Naive thymus-derived CD4-positive, alpha-beta T cell (primary cell): ENCODE measurements around the gene CFAP73. TPM values are rescaled to one million over a fixed set of nuclear protein-coding genes. Genes with fewer than 3 reads are reported as not detected.

Experiments used
- ATAC-seq: fragments of 150-1000 bp; cut with Tn5 transposase; 2 replicates; pipeline ENCODE4 v1.10.0; 2021; ENCODE audit warnings: mild to moderate bottlenecking, moderate library complexity
- CTCF ChIA-PET: fragments of 350-600 bp; sonication (Branson Sonifier 250); formaldehyde crosslinking; loops from one replicate; lab custom pipeline; 2021; ENCODE audit warnings: antibody characterized with exemption; lab: Charles Lee
- POLR2A ChIA-PET: fragments of 350-600 bp; sonication (Branson Sonifier 250); formaldehyde crosslinking; loops from one replicate; lab custom pipeline; 2021; ENCODE audit warnings: antibody characterized with exemption, inconsistent platforms; lab: Charles Lee
- DNase-seq, 9 donors: peaks; one replicate each; pipeline versions ENCODE4 v3.0.0 to v3.0.0-alpha.2; 2020 to 2022; ENCODE audit warnings: mixed read lengths in 1 of 9
- H3K27ac ChIP-seq: one replicate; pipeline ENCODE4 v1.7.0; 2013; ENCODE audit warnings: mild to moderate bottlenecking, low read depth, low read length, moderate library complexity
- H3K27me3 ChIP-seq, 2 donors: one replicate each; pipeline ENCODE4 v1.7.0; 2013; ENCODE audit warnings: low read length in 2 of 2, mild to moderate bottlenecking in 2 of 2, moderate library complexity in 2 of 2; ENCODE audit not compliant: control insufficient read depth in 2 of 2, insufficient read depth in 2 of 2
- H3K36me3 ChIP-seq, 3 experiments: 1 replicate in 2 of 3; 2 replicates in 1 of 3; pipeline ENCODE4 v1.7.0; 2013; ENCODE audit warnings: low read length in 3 of 3, mild to moderate bottlenecking in 3 of 3, moderate library complexity in 1 of 3; ENCODE audit not compliant: insufficient read depth in 3 of 3, control insufficient read depth in 2 of 3
- H3K4me1 ChIP-seq, 2 donors: one replicate each; pipeline ENCODE4 v1.7.0; 2013; ENCODE audit warnings: low read length in 2 of 2, mild to moderate bottlenecking in 2 of 2, moderate library complexity in 1 of 2; ENCODE audit not compliant: control insufficient read depth in 2 of 2, insufficient read depth in 2 of 2
- H3K4me3 ChIP-seq: 2 replicates; pipeline ENCODE4 v1.7.0; 2013; ENCODE audit warnings: mild to moderate bottlenecking, low read length
- H3K9me3 ChIP-seq, 3 experiments: 1 replicate in 2 of 3; 2 replicates in 1 of 3; pipeline ENCODE4 v1.7.0; 2013; ENCODE audit warnings: low read length in 3 of 3; ENCODE audit not compliant: control insufficient read depth in 2 of 3
- H3K27ac Mint-ChIP-seq, 9 donors: one replicate each; pipeline ENCODE4 v1.8.0; 2020 to 2022; ENCODE audit warnings: mixed read lengths in 9 of 9, mild to moderate bottlenecking in 8 of 9, moderate library complexity in 5 of 9, inconsistent platforms in 2 of 9
- H3K27me3 Mint-ChIP-seq, 5 donors: one replicate each; pipeline ENCODE4 v1.8.0; 2021 to 2022; ENCODE audit warnings: mixed read lengths in 5 of 5, mild to moderate bottlenecking in 1 of 5
- H3K36me3 Mint-ChIP-seq, 5 donors: one replicate each; pipeline ENCODE4 v1.8.0; 2020 to 2022; ENCODE audit warnings: mixed read lengths in 5 of 5, mild to moderate bottlenecking in 3 of 5, inconsistent platforms in 1 of 5
- H3K4me1 Mint-ChIP-seq, 7 donors: one replicate each; pipeline ENCODE4 v1.8.0; 2020 to 2022; ENCODE audit warnings: mixed read lengths in 7 of 7, mild to moderate bottlenecking in 3 of 7, inconsistent platforms in 1 of 7
- H3K4me3 Mint-ChIP-seq, 10 donors: one replicate each; pipeline ENCODE4 v1.8.0; 2020 to 2022; ENCODE audit warnings: mild to moderate bottlenecking in 10 of 10, mixed read lengths in 10 of 10, moderate library complexity in 6 of 10, inconsistent platforms in 2 of 10
- H3K9me3 Mint-ChIP-seq, 11 donors: one replicate each; pipeline ENCODE4 v1.8.0; 2020 to 2022; ENCODE audit warnings: mixed read lengths in 11 of 11, mild to moderate bottlenecking in 4 of 11, inconsistent platforms in 1 of 11, moderate library complexity in 1 of 11
- intact Hi-C, 2 donors: fragments of 100-400 bp; cut with micrococcal nuclease; formaldehyde crosslinking; loops; one replicate each; pipeline ENCODE4 v1.15.1; 2023
- polyA plus RNA-seq, 2 donors: library from polyadenylated mRNA; unstranded; fragments of 300-500 nt; fragmentation: Illumina TruSeq; gene quantifications; one replicate each; pipeline ENCODE4 v1.2.3, GENCODE V29; 2021
- total RNA-seq, 6 experiments: library from RNA in 5 of 6; stranded (reverse) in 5 of 6; gene quantifications; 1 replicate in 5 of 6; 2 replicates in 1 of 6; pipeline ENCODE4 v1.2.3 and lab custom pipeline; 2021 to 2026

Gene CFAP73
- total and polyA plus RNA-seq, 7 experiments from 2014 or later: 0.29 to 0.88 (median 0.48) TPM; not detected in 4

DNA sequence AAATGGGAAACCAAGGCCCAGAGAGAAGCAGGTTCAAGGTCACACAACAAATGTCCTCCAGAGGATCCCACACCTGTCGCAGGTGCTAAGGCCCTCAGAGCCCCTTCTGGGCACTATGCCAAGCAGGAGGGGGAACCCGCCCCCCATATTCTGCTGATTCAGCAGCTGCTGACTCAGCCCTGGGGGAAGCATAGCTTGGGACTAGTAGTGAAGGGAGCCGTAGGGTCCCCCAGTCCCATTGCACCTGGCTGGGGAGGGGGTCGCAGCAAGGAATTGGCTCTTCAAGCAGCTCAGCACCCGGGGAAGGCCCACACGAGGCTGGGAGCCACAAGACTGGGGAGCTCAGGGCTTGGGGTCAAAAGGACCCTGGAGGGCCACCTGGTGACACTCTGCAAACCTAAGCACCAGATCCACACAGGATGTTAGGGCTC is 15.0 kb upstream of the CFAP73 start:
- peaks cover 9 to 28% (median 14%) of the 10 kb centered on the region in 7 donors for H3K4me1 Mint-ChIP-seq
- POLR2A ChIA-PET: no interaction called here
- H3K27me3 Mint-ChIP-seq: peaks cover 0 to 7% (median 0%) of the 10 kb centered on the region in 5 donors

DNA sequence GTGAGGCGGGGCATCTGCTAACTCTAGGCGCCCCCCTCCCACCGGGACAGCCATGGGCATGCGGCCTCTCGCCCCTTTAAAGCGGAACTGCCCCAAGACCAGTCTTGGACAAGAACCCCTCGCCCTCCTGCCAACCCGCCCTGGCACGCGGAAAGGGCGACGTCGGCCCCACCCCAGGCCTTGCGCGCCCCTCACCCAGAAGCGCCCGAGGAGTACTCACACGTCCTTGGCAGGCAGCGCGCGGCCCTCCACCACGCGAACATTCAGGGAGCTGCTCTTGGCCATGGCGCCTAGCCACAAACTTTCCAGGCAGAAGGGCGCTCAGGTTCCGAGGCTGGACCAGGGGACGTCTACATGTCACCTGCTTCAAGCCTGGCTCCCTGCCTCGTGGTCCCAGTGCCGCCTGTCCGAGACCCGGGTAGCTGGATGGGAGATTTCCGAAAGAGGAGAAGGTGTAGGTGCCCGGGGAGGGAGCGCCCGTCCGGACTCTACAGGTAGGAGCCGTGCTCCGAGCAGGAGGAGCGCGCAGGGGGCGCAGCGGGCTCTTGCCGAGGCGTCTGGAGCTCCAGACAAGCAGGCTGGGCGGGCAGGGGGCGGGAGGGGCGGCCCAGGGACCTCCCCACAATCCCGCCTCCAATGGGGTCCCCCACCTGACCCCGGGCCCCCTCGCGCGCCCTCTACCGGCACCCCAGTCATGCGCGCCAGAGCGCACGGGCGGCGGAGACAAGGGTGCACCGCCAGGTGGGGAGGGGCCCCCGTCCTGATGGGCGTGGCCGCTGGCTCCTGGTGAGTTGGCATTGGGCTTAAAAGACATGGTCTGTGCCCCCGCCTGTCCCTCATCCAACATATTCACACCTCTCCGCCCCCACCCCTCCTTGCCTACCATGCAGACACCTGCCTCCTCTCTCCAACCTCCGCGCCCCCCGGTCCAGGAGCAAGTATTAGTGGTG is 14.1 kb upstream of the CFAP73 start, which contains the start of gene RASAL1:
Gene RASAL1 (minus strand): TSS at position 584 of the 950 bp plus-strand sequence. CDS start 299 bp downstream, at position 285.
- intact Hi-C loops: loop anchor here (1.0 to 5.0 kb wide), 2 partner anchors 78 to 87 kb away; partner anchors contain the start of gene DTX1 (in 1 of the 2)
- Mint-ChIP-seq H3K27me3 (peaks cover 0 to 7% (median 0%) of the 10 kb centered on the region in 5 donors), H3K4me3 (peak within 1 kb of the TSS; percentile 81 to 91 (median 86)), H3K36me3 (no peaks in the 10 kb centered on the region), H3K27ac (peak within 1 kb of the TSS; percentile 14 to 97 (median 92)), H3K9me3 (no peaks in the 10 kb centered on the region), H3K4me1 (peaks cover 9 to 25% (median 13%) of the 10 kb centered on the region in 7 donors)
- Histone ChIP-seq H3K36me3 (no peaks in the 10 kb centered on the region), H3K27ac (peak within 1 kb of the TSS; percentile 59), H3K4me3 (peak within 1 kb of the TSS; percentile 66), H3K9me3 (no peaks in the 10 kb centered on the region), H3K27me3 (no peaks in the 10 kb centered on the region), H3K4me1 (peaks cover 0 to 14% of the 10 kb centered on the region in 2 donors)
- POLR2A ChIA-PET: no interaction called here
- DNase-seq (peak; percentile 72 to 83 (median 80)), ATAC-seq (peak; percentile 97)
- CTCF ChIA-PET: no interaction called here

More for the DNA sequence above, 15.0 kb upstream of the CFAP73 start:
- Mint-ChIP-seq H3K27ac (peak overlapping the region in 1 of 9 donors; percentile 4), H3K4me3 (peak overlapping the region; percentile 53 to 91 (median 86)), H3K36me3 (no peaks in the 10 kb centered on the region), H3K9me3 (no peaks in the 10 kb centered on the region)
- peaks cover 0 to 14% of the 10 kb centered on the region in 2 donors for H3K4me1 ChIP-seq
- no peak overlapping the region for H3K27ac ChIP-seq
- CTCF ChIA-PET: interaction anchor here (0.6 kb wide), 1 partner anchor 251 kb away, joined by 4 read pairs; no protein-coding TSS in a partner anchor
- H3K9me3 ChIP-seq: no peaks in the 10 kb centered on the region
- H3K36me3 ChIP-seq: no peaks in the 10 kb centered on the region
- DNase-seq: no peak
- intact Hi-C loops: no loop called here
- H3K27me3 ChIP-seq: no peaks in the 10 kb centered on the region
- ATAC-seq: no peak
- H3K4me3 ChIP-seq: no peak overlapping the region

DNA sequence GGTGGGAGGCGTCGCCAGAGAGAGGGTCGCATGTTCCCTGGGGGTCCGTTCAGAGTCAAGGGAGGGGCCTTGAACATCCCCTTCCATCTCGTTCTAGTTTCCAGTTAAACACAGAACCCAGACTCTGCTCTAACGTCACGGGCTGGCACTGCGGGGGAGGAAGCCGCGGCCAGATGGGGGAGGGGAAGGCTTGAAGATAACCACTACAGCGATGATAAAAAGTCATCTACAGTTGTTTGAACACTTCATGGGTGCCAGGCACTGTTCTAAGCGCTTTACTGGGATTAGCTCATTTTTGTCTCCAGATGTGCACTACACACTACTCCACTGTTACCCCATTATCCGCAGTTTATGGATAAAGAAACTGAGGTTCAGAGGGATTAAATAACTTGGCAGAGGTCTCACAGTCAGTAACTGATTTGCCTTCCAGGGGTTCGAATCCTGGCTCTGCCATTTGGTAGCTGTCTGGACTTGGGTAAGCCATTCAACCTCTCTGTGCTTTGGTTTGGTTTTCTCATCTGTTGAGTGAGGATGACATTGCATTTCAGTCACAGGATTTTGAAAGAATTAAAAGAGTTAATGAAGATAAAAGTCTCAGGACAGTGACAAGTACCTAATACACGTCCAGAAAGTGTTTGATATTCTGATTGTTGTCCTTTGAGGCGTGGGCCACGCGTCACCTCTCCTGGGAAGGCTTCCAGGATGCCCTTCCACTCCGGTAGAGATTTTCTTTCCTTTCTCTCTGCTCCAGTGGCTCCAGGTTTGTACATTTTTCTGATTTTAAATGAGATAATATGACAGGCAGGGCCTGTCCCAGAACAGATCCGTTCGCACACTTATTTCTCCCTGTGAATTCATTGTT is 13.2 kb upstream of the CFAP73 start:
- Mint-ChIP-seq H3K9me3 (no peaks in the 10 kb centered on the region), H3K4me3 (peak overlapping the region; percentile 81 to 91 (median 86)), H3K27ac (peak overlapping the region; percentile 14 to 97 (median 92)), H3K27me3 (peaks cover 0 to 7% (median 0%) of the 10 kb centered on the region in 5 donors), H3K36me3 (no peaks in the 10 kb centered on the region), H3K4me1 (peaks cover 9 to 25% (median 13%) of the 10 kb centered on the region in 7 donors)
- Histone ChIP-seq H3K4me3 (peak overlapping the region; percentile 66), H3K9me3 (no peaks in the 10 kb centered on the region), H3K27me3 (no peaks in the 10 kb centered on the region), H3K27ac (peak overlapping the region; percentile 59), H3K36me3 (no peaks in the 10 kb centered on the region), H3K4me1 (peaks cover 0 to 14% of the 10 kb centered on the region in 2 donors)
- ATAC-seq (peak; percentile 80), DNase-seq (peak; percentile 35 to 78 (median 70))
- ChIA-PET POLR2A (no interaction called here), CTCF (no interaction called here)
- intact Hi-C loops: loop anchor here in 1 of 2 donors (5.0 kb wide), 1 partner anchor 79 kb away; the partner anchor contains the start of gene DTX1

DNA sequence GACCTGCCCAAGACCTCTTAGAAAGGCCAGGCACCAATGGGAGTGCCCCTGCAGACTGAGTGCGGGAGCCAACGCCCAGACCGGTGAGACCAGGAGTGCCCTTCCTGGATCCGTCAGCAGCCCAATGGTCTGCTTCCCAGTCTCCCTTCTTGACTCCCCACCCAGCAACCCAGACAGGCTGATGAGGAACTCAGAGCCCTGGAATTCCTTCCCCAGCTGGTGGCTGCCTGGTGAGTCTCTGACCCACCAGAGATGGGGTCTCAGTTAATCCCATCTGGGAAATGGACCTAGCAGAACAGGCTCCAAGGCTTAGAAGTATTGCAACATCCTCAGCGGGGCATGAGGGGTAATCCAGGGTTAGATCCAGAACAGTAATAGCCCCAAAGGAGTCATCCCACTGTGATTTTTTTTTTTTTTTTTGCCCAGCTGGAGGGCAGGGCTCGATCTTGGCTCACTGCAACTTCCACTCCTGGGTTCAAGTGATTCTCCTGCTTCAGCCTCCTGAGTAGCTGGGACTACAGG is 12.5 kb upstream of the CFAP73 start:
- H3K4me3 Mint-ChIP-seq: peak overlapping the region in 8 of 10 donors; percentile 9 to 91 (median 66)
- no peak for ATAC-seq
- no peak overlapping the region for H3K4me3 ChIP-seq
- H3K9me3 ChIP-seq: no peaks in the 10 kb centered on the region
- no peaks in the 10 kb centered on the region for H3K9me3 Mint-ChIP-seq
- H3K27ac Mint-ChIP-seq: peak overlapping the region in 3 of 9 donors; percentile 82 to 95 (median 92)
- H3K4me1 Mint-ChIP-seq: peaks cover 9 to 25% (median 13%) of the 10 kb centered on the region in 7 donors
- no peak overlapping the region for H3K27ac ChIP-seq
- CTCF ChIA-PET: interaction anchor here (1.2 kb wide), 1 partner anchor 88 kb away, joined by 3 read pairs; no protein-coding TSS in a partner anchor
- DNase-seq: no peak
- POLR2A ChIA-PET: no interaction called here
- no peaks in the 10 kb centered on the region for H3K36me3 ChIP-seq
- intact Hi-C loops: loop anchor here in 1 of 2 donors (5.0 kb wide), 1 partner anchor 80 kb away; the partner anchor contains the start of gene DTX1
- H3K36me3 Mint-ChIP-seq: no peaks in the 10 kb centered on the region
- H3K27me3 ChIP-seq: no peaks in the 10 kb centered on the region
- peaks cover 0 to 7% (median 0%) of the 10 kb centered on the region in 5 donors for H3K27me3 Mint-ChIP-seq
- peaks cover 0 to 14% of the 10 kb centered on the region in 2 donors for H3K4me1 ChIP-seq

DNA sequence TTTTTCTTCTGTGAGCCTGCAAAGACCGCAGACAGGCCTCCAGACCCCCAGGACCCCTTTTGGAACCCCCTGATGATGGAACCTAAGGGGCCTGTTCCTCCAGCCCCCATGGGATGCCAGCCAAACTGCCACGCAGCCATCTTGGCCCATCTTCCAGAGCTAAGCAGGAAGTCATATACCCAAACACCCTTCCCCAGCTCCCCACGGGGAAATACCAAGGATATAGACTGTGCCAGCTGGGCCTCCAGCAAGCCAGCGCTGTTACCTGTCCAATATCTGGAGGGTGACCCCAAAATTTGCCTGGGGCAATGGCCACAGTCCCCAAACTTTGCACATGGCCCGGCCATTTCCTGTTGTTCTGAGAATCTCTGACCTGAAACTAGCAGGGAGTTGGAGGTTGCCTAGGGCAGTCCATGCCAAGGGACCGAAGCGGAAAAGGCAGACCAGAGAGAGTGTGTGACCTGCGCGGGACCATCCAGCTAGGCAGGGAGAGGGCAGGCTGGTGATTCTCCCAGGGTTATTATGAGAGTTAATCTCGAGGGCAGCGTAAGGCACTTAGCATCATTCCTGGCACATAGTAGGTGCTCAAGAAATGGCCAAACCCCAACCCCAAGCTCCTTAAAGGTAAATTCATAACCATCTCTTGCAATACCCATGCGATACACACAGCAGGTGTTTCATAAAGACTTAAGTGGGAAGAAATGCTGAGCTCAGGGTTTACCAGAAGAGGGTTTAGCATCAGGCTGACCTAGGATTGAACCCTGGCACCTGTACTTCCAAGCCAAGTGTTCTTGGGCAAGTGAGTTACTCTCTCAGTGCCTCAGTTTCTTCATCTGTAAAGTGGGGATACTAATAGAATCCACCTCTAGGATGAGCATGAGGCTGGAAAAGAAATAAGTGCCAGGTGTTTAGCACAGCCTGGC is 11.4 kb upstream of the CFAP73 start:
- CTCF ChIA-PET: interaction anchor here (0.8 to 1.2 kb wide), 2 partner anchors 9 to 89 kb away, joined by 3 read pairs; no protein-coding TSS in a partner anchor
- DNase-seq: no peak
- peaks cover 0 to 14% of the 10 kb centered on the region in 2 donors for H3K4me1 ChIP-seq
- H3K9me3 ChIP-seq: no peaks in the 10 kb centered on the region
- Mint-ChIP-seq H3K27ac (peak overlapping the region in 3 of 9 donors; percentile 38 to 74 (median 38)), H3K36me3 (no peaks in the 10 kb centered on the region), H3K9me3 (no peaks in the 10 kb centered on the region), H3K27me3 (peaks cover 0 to 4% (median 0%) of the 10 kb centered on the region in 5 donors), H3K4me3 (no peak overlapping the region), H3K4me1 (peaks cover 9 to 25% (median 13%) of the 10 kb centered on the region in 7 donors)
- ATAC-seq: no peak
- intact Hi-C loops: loop anchor here in 1 of 2 donors (5.0 kb wide), 1 partner anchor 81 kb away; the partner anchor contains the start of gene DTX1
- H3K36me3 ChIP-seq: no peaks in the 10 kb centered on the region
- H3K27ac ChIP-seq: no peak overlapping the region
- no peak overlapping the region for H3K4me3 ChIP-seq
- POLR2A ChIA-PET: interaction anchor here (0.6 kb wide), 1 partner anchor 24 kb away, joined by 4 read pairs; no protein-coding TSS in a partner anchor
- no peaks in the 10 kb centered on the region for H3K27me3 ChIP-seq
